Measurements from ENCODE around the gene TNRC18. TPM values are rescaled to one million over a fixed set of nuclear protein-coding genes. Genes with fewer than 3 reads are reported as not detected.

TNRC18 gene
- total and polyA plus RNA-seq, 9 of the 15 experiments (the other 6 are each of a cell fraction or from before 2014, with no cell fraction given), result 0.03 to 43.2 (median 18.0) TPM

DNA sequence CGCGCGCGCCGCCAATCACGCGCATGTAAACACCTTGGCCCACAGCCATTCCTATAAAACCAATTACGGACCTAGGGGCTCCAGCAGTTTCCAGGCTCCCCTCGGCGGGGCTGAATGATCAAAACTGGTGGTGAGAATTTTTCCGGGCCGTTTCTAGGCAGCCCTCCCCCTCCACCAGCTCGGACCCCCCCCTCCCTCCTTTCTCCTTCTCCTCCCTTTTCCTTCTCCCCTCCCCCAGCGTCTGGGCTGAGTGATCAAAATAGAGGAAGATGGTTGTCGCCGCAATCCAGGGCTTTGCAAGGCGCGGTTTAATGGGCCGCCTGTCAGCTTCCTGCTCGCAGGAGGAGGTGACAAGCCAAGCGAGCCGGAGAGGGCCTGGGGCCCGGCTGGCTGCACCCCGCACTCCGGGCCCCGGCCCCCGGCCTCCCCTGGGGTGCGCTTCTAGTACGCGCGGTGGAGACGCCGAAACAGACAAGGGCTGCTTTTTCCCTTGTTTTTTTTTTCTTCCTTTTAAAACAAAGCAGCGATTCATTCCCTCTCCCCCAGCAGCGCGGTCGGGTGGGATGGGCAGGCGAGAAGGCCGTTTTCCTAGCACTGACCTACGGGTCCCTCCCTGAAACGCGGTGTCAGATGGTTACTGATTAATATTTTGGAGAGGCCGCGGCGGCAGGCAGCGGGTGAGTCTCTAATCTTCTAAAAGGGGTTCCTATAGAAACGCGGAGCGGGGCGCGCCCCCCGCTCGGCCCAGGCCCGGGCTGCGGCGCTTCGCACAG is 528 bp upstream of the TNRC18 start (continued):
- TF ChIP-seq, protein P1, sequence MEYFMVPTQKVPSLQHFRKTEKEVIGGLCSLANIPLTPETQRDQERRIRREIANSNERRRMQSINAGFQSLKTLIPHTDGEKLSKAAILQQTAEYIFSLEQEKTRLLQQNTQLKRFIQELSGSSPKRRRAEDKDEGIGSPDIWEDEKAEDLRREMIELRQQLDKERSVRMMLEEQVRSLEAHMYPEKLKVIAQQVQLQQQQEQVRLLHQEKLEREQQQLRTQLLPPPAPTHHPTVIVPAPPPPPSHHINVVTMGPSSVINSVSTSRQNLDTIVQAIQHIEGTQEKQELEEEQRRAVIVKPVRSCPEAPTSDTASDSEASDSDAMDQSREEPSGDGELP (CRISPR knock-in tag; IDR thresholded peaks at IDR 0.05; ENCODE audit: borderline replicate concordance), result peak; percentile 54; the same call in 1 of the 2 replicates
- TF ChIP-seq PCBP1 (IDR thresholded peaks at IDR 0.05; ENCODE audit: low read depth, low read length, poor library complexity, severe bottlenecking) (peak; percentile 27), ZNF551 (CRISPR knock-in tag; IDR thresholded peaks at IDR 0.05) (no peak), ZFPM2 (CRISPR knock-in tag; IDR thresholded peaks at IDR 0.05) (no peak), L3MBTL2 (IDR thresholded peaks at IDR 0.05) (peak; percentile 42; the same call in 1 of the 2 replicates), ZNF431 (CRISPR knock-in tag; IDR thresholded peaks at IDR 0.05) (no peak), SPI1 (IDR thresholded peaks at IDR 0.05; ENCODE audit: borderline replicate concordance, low read depth, low read length) (peak; percentile 34; the same call in 1 of the 2 replicates), XRCC4 (IDR thresholded peaks at IDR 0.05; ENCODE audit: extremely low read depth, insufficient read depth, insufficient read length) (no peak), SRSF1 (IDR thresholded peaks at IDR 0.05; ENCODE audit: low read depth, low read length) (no peak)
